K562 (cell line): ENCODE results near the gene TRIM14. TPM values are rescaled to one million over a fixed set of nuclear protein-coding genes. Genes with fewer than 3 reads are reported as not detected.

Experiments
- ATAC-seq: fragments of 200-7000 bp; cut with Tn5 transposase; 3 replicates; pipeline ENCODE4 v1.9.1; 2020; ENCODE audit warnings: moderate library complexity
- BruUV-seq: library from RNA; stranded (reverse); fragments of 400-500 nt; replicated peaks from 2 replicates; lab custom pipeline; 2021; lab: Mats Ljungman, UMichigan
- CTCF ChIA-PET: fragments of 300-600 bp; formaldehyde crosslinking; extraction: SDS; loops from one replicate; lab custom pipeline; 2021; ENCODE audit warnings: low intra/inter-chr PET ratio; lab: Yijun Ruan, JAX
- POLR2A ChIA-PET: fragments of 300-600, 350-650 bp; sonication (Branson Sonifier 250); formaldehyde crosslinking; extraction: SDS; loops from one replicate; lab custom pipeline; 2021; ENCODE audit warnings: antibody characterized with exemption, inconsistent platforms; lab: Yijun Ruan, JAX
- DNase-seq, 4 experiments: peaks; one replicate each; pipeline versions ENCODE4 v3.0.0 to v3.0.0-alpha.2; 2011 to 2018; ENCODE audit warnings: low spot score in 3 of 4, mixed read lengths in 3 of 4; ENCODE audit errors: extremely low read depth in 1 of 4
- FAIRE-seq: peaks from 2 replicates; lab custom pipeline; 2011; peaks lifted over from hg19 to GRCh38; lab: Jason Lieb, UNC
- H2AFZ ChIP-seq: 2 replicates; pipeline ENCODE4 v1.6.0; 2011; ENCODE audit warnings: low read depth, low read length, control low read depth, inconsistent platforms
- H3K27ac ChIP-seq: fragments of 200-600 bp; 3 replicates; pipeline ENCODE4 v1.8.0; 2011; ENCODE audit warnings: low read depth, mild to moderate bottlenecking, control low read depth, inconsistent platforms, low read length, moderate library complexity, mixed read lengths; ENCODE audit errors: extremely low read depth
- H3K27me3 ChIP-seq, 2 experiments: fragments of 300-600 bp in 1 of 2; 2 replicates in 1 of 2; 3 replicates in 1 of 2; pipeline versions ENCODE4 v1.6.0 to v1.8.0; 2011; ENCODE audit warnings: inconsistent platforms in 2 of 2, low read length in 2 of 2, mild to moderate bottlenecking in 1 of 2, mixed read lengths in 1 of 2, moderate library complexity in 1 of 2; ENCODE audit not compliant: control insufficient read depth in 2 of 2, insufficient read depth in 2 of 2
- H3K36me3 ChIP-seq: fragments of 300-600 bp; 3 replicates; pipeline ENCODE4 v1.8.0; 2011; ENCODE audit warnings: mild to moderate bottlenecking, low read length, inconsistent platforms; ENCODE audit not compliant: control insufficient read depth, insufficient read depth
- H3K4me1 ChIP-seq, 2 experiments: fragments of 200-600 bp in 1 of 2; replicated peaks in 1 of 2; 2 replicates in 1 of 2; 3 replicates in 1 of 2; pipeline versions ENCODE4 v1.5.1 to v1.8.0; 2011; ENCODE audit warnings: inconsistent platforms in 2 of 2, low read length in 2 of 2, mild to moderate bottlenecking in 1 of 2, mixed read lengths in 1 of 2, moderate library complexity in 1 of 2; ENCODE audit not compliant: control insufficient read depth in 2 of 2, insufficient read depth in 2 of 2
- H3K4me2 ChIP-seq: 2 replicates; pipeline ENCODE4 v1.6.1; 2011; ENCODE audit warnings: low read length, control low read depth, inconsistent platforms, mixed read lengths; ENCODE audit not compliant: insufficient read depth
- H3K4me3 ChIP-seq: fragments of 200-600 bp; sonication (generic), shearing (Covaris generic); 2 replicates; pipeline ENCODE4 v1.5.1; 2016; ENCODE audit warnings: control low read depth, inconsistent platforms
- H3K79me2 ChIP-seq: fragments of 200-600 bp; 3 replicates; pipeline ENCODE4 v1.8.0; 2011; ENCODE audit warnings: low read length, inconsistent platforms; ENCODE audit not compliant: control insufficient read depth, insufficient read depth
- H3K9ac ChIP-seq, 2 experiments: 2 replicates each; pipeline versions ENCODE4 v1.6.0 to v1.6.1; 2011; ENCODE audit warnings: low read depth in 2 of 2, low read length in 2 of 2, control low read depth in 1 of 2, inconsistent platforms in 1 of 2, mild to moderate bottlenecking in 1 of 2, mixed read lengths in 1 of 2; ENCODE audit not compliant: insufficient read depth in 1 of 2
- H3K9me1 ChIP-seq: one replicate; pipeline ENCODE4 v1.6.0; 2011; ENCODE audit warnings: inconsistent platforms, mild to moderate bottlenecking, low read length, moderate library complexity; ENCODE audit not compliant: control insufficient read depth, insufficient read depth
- H3K9me3 ChIP-seq: replicated peaks from 2 replicates; pipeline ENCODE4 v1.5.1; 2011; ENCODE audit warnings: low read depth, low read length, inconsistent platforms; ENCODE audit not compliant: control insufficient read depth, insufficient read depth
- H4K20me1 ChIP-seq: replicated peaks from 2 replicates; pipeline ENCODE4 v1.6.1; 2011; ENCODE audit warnings: low read length, inconsistent platforms, mixed read lengths; ENCODE audit not compliant: control insufficient read depth, insufficient read depth
- ATF3 ChIP-seq, 2 experiments: fragments of 450-650 bp in 1 of 2; sonication (generic) in 1 of 2; formaldehyde crosslinking in 1 of 2; IDR thresholded peaks in 1 of 2; conservative IDR thresholded peaks in 1 of 2; 2 replicates each; pipeline versions ENCODE4 v1.6.1 to v1.8.1; 2016 to 2023; ENCODE audit warnings: mild to moderate bottlenecking in 2 of 2, moderate library complexity in 2 of 2, inconsistent platforms in 1 of 2, missing genetic modification reagents in 1 of 2
- CEBPG ChIP-seq, 3 experiments: fragments of 200-800 bp in 1 of 3; sonication (Bioruptor generic) in 1 of 3; sonication (generic) in 1 of 3; formaldehyde crosslinking in 1 of 3; IDR thresholded peaks in 2 of 3; conservative IDR thresholded peaks in 1 of 3; 2 replicates each; pipeline versions ENCODE4 v1.6.1 to v1.8.0; 2016 to 2022; ENCODE audit warnings: missing compliant biosample characterization in 2 of 3, missing genetic modification characterization in 2 of 3, mild to moderate bottlenecking in 1 of 3, missing genetic modification reagents in 1 of 3
- MLLT1 ChIP-seq, 2 experiments: fragments of 450-650 bp; IDR thresholded peaks; 2 replicates each; pipeline ENCODE4 v1.6.1; 2016
- POLR2B ChIP-seq: fragments of 450-650 bp; IDR thresholded peaks from 2 replicates; pipeline ENCODE4 v1.6.1; 2018; ENCODE audit warnings: low read depth; ENCODE audit not compliant: partially characterized antibody
- RBM39 ChIP-seq: fragments of 200-400 bp; formaldehyde crosslinking; optimal IDR thresholded peaks from 2 replicates; pipeline ENCODE3; 2018; ENCODE audit warnings: low read depth, low read length
- ZNF140 ChIP-seq: fragments of 250-450 bp; sonication (Bioruptor Pico); IDR thresholded peaks from 2 replicates; pipeline ENCODE4 v1.8.0; 2021; ENCODE audit warnings: moderate library complexity, mild to moderate bottlenecking, inconsistent platforms
- WGBS: fragments of 100-300 bp; shearing (Covaris generic); methylation state at CpG from one replicate; pipeline ENCODE4 v1.1.6; 2016; ENCODE audit warnings: low coverage, mixed read lengths; ENCODE audit not compliant: insufficient coverage; ENCODE audit errors: missing lambda C conversion rate; 5-methylcytosine and 5-hydroxymethylcytosine counted together
- in situ Hi-C: fragments of 300-500 bp; cut with MboI; formaldehyde crosslinking; loops from 4 replicates; pipeline ENCODE4 v1.15.0; 2018; ENCODE audit warnings: inconsistent platforms, mixed read lengths
- intact Hi-C: fragments of 100-400 bp; cut with micrococcal nuclease; formaldehyde crosslinking; loops from 2 replicates; pipeline ENCODE4 v1.14.2; 2022
- polyA plus RNA-seq, 8 experiments: library from polyadenylated mRNA; depleted of rRNA in 4 of 8; stranded (reverse) in 5 of 8; unstranded in 3 of 8; fragments of >200 nt; fragmentation: Nextera tagmentation in 2 of 8; fragmentation: Illumina TruSeq in 1 of 8; extraction: Ambion mirVana in 2 of 8; extraction: Trizol in 1 of 8; gene quantifications; 2 replicates each; pipeline versions ENCODE4 v1.2.1 to v1.2.3, GENCODE V29; 2011 to 2014; ENCODE audit warnings: inconsistent platforms in 1 of 8, missing spikeins in 1 of 8
- total RNA-seq, 7 experiments: library from RNA; depleted of rRNA in 6 of 7; stranded (reverse); fragments of >200 nt in 6 of 7; fragmentation: Illumina TruSeq in 2 of 7; extraction: Trizol in 2 of 7; gene quantifications; 2 replicates each; pipeline versions ENCODE4 v1.2.1 to v1.2.3, GENCODE V29; 2011 to 2021; ENCODE audit warnings: low replicate concordance in 1 of 7

TRIM14 gene
- total and polyA plus RNA-seq, 9 of the 15 experiments (the other 6 are each of a cell fraction or from before 2014, with no cell fraction given): 7.6 to 41.0 (median 17.9) TPM

- in situ Hi-C loops (no loop called here), intact Hi-C loops (no loop called here)
- 100% methylated on average over 2 of the region's 2 CpGs for WGBS
- H3K9ac ChIP-seq: no peak overlapping the region
- H3K4me2 ChIP-seq: no peak overlapping the region
- H3K27ac ChIP-seq: no peak overlapping the region
- no peak overlapping the region for H2AFZ ChIP-seq
- BruUV-seq: no TSS peak
- peaks cover 7 to 9% of the 10 kb centered on the region in 2 experiments; a peak in 4 of 5 replicates for H3K4me1 ChIP-seq
- H3K27me3 ChIP-seq: no peaks in the 10 kb centered on the region
- ChIA-PET CTCF (no interaction called here), POLR2A (interaction anchor here (0.7 to 2.5 kb wide), 4 partner anchors 9 to 172 kb away, joined by 3 to 7 read pairs (median 4); partner anchors contain the start of gene TBC1D2)
- no peaks in the 10 kb centered on the region for H3K9me1 ChIP-seq
- no peak overlapping the region for H3K4me3 ChIP-seq
- no peaks in the 10 kb centered on the region for H3K79me2 ChIP-seq
- no peaks in the 10 kb centered on the region for H3K9me3 ChIP-seq
- no peaks in the 10 kb centered on the region for H4K20me1 ChIP-seq
- ATAC-seq (peak; percentile 52), DNase-seq (no peak), FAIRE-seq (no peak)
- TF ChIP-seq CEBPG (CRISPR knock-in tag; IDR thresholded peaks at IDR 0.05) (no peak), CEBPG (tag; conservative IDR thresholded peaks at IDR 0.05 in 1 of 2, IDR thresholded peaks at IDR 0.05 in 1 of 2) (peak in 1 of 2 experiments; percentile 26; a peak in 1 of 4 replicates), MLLT1 (IDR thresholded peaks at IDR 0.05) (no peak), ATF3 (IDR thresholded peaks at IDR 0.05) (peak; percentile 61; the same call in 1 of the 2 replicates), ATF3 (CRISPR knock-in tag; conservative IDR thresholded peaks at IDR 0.05) (no peak), RBM39 (no peak), ZNF140 (CRISPR knock-in tag) (no peak), POLR2B (peak; percentile 23)
- H3K36me3 ChIP-seq: peaks cover 89% of the 10 kb centered on the region
Measured at GRCh38 chr9:98083061-98083501, 35.9 kb downstream of the TRIM14 start.
